NOMO-1 (cell line): ENCODE results near the gene GCM1.

ENCODE experiments used
- DNase-seq, 2 experiments: peaks; one replicate each; lab custom pipeline; 2025; ENCODE audit not compliant: unreplicated experiment in 2 of 2; lab: John Stamatoyannopoulos, UW

GCM1 gene

GRCh38 chr6:53154071-53154470, 5.4 kb upstream of the GCM1 start:
- DNase-seq: no peak

GRCh38 chr6:53152576-53152975, 3.9 kb upstream of the GCM1 start:
- DNase-seq: no peak

- DNase-seq: no peak
These were observed 3.0 kb upstream of the GCM1 start for GRCh38 chr6:53151676-53152075.

GRCh38 chr6:53144802-53145201, 3.8 kb downstream of the GCM1 start:
- no peak for DNase-seq

GRCh38 chr6:53143710-53144109, 4.9 kb downstream of the GCM1 start:
- DNase-seq: no peak

- no peak for DNase-seq
These were observed 5.8 kb downstream of the GCM1 start for GRCh38 chr6:53142810-53143209.

- peak; percentile 48 to 67 for DNase-seq
These were observed 8.7 kb downstream of the GCM1 start for GRCh38 chr6:53139841-53140413.

- no peak for DNase-seq
These were observed 12.5 kb downstream of the GCM1 start for GRCh38 chr6:53136000-53136609.

GRCh38 chr6:53134601-53135235, 13.9 kb downstream of the GCM1 start:
- no peak for DNase-seq

- DNase-seq: no peak
These were observed 14.7 kb downstream of the GCM1 start for GRCh38 chr6:53133961-53134360.

- no peak for DNase-seq
These were observed 17.9 kb downstream of the GCM1 start for GRCh38 chr6:53130569-53131290.

- no peak for DNase-seq
These were observed 19.8 kb downstream of the GCM1 start for GRCh38 chr6:53128842-53129241.

- DNase-seq: no peak
These were observed 23.4 kb downstream of the GCM1 start for GRCh38 chr6:53125276-53125675.

- DNase-seq: no peak
These were observed 24.4 kb downstream of the GCM1 start for GRCh38 chr6:53124131-53124800.

GRCh38 chr6:53119772-53120409, 28.8 kb downstream of the GCM1 start:
- DNase-seq: no peak

- no peak for DNase-seq
These were observed 29.3 kb downstream of the GCM1 start for GRCh38 chr6:53119349-53119748.

GRCh38 chr6:53115741-53116140, 32.9 kb downstream of the GCM1 start:
- no peak for DNase-seq

GRCh38 chr6:53115113-53115512, 33.5 kb downstream of the GCM1 start:
- DNase-seq: no peak

GRCh38 chr6:53113742-53114141, 34.9 kb downstream of the GCM1 start:
- DNase-seq: no peak

- no peak for DNase-seq
These were observed 35.8 kb downstream of the GCM1 start for GRCh38 chr6:53112871-53113270.

GRCh38 chr6:53112404-53112803, 36.2 kb downstream of the GCM1 start:
- DNase-seq: no peak
